NCI-H226 (cell line): ENCODE results near the gene CLUH.
"Not testable (repeated sequence)": the region's sequence is repeated elsewhere in the genome, so short reads cannot be mapped to it uniquely, and the experiment has no call there.

ENCODE experiments used
- DNase-seq: peaks from one replicate; pipeline ENCODE4 v3.0.0-alpha.2; 2015

CLUH gene

DNA sequence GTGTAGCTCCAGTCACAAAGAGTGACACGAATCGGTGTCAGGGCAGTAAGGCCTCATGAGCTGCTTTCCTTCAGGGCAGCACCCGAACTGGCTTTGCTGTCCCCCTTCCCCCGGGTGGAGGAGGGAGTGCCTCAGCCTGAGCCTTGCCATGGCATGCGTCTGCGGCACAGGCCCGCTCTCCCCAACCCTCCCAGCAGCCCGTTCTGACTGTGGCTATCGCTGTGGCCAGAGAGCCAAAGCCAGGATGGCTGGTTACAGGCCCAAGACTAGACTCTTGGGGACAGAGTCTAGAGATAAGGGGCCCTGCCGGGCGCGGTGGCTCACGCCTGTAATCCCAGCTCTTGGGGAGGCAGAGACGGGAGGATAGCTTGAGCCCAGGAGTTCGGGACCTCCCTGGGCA, 25.9 kb downstream of the CLUH start:
- no peak for DNase-seq

DNA sequence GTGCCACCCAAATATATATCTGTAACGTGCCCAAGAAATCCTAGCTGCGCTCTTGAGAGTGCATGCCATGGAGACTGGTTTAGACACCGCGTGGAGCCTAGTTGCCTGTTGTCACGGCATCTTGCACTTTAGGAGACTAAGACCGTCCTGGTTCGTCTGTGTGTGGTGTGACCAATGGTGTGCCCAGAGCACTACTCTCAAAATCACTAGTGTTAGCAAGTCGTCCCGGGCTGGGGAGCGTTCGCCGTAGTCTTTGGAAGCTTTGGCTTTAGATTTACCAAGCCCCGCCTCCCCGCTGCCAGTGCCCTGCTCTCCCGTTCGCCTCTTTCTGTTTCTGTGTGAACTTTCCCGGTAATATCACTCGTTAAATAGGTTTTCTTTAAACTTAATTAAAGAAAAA, 27.0 kb downstream of the CLUH start:
- DNase-seq, result no peak

- no peak for DNase-seq
Measured at GRCh38 chr17:2683912-2684311, 27.7 kb downstream of the CLUH start.

DNA sequence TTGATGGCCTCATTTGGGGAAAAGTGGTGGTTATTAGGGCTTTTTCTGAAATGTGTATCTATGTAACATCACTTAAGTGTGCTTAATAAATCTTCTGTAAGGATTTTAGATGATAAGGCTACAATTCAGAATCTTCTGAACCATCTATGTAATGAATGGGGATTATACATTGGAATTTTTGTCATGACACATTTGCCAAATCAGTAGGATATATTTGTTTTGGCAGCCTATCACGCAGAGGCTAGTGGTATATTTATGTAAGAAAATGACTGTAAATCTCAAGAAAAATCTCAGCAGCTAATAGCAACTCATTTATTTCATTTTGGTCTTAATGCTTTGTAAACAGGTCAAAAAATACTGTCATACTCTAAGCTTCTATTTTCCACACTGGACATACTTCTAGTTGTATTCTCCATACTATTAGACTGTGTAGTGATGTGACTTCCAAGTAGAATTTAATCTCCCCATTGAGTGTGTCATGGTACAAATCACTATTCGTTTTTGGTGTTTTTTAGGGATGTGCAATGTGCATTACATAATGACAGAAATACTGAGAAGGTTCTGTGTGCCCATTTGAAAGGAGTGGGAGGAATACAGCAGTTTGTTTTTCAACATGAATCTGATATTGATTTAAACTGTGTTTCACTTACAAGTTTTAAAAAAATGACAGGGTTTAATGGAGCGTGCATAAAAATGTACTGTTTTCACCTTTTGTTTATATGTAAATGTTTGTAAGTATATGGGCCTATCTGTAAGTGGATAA, 29.2 kb downstream of the CLUH start:
- no peak for DNase-seq

DNA sequence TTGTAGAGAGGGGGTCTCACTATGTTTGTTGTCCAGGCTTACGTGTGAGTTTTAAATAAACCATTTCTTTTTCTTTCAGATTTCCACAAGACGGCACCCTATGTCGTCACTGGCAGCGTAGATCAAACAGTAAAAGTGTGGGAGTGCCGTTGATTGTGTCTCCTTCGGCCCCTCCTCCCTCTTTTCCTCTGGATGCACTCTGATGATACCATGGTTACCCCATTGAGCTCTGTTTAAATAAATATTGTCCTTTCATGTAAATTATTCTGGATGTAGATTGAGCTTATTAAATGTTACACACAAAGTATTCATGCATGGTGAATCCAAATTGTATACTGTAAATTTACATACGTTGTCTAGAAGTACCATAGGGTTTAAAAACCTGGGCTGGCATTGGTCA, 29.9 kb downstream of the CLUH start:
- DNase-seq, result no peak

GRCh38 chr17:2680961-2681360, 30.6 kb downstream of the CLUH start:
- no peak for DNase-seq

DNA sequence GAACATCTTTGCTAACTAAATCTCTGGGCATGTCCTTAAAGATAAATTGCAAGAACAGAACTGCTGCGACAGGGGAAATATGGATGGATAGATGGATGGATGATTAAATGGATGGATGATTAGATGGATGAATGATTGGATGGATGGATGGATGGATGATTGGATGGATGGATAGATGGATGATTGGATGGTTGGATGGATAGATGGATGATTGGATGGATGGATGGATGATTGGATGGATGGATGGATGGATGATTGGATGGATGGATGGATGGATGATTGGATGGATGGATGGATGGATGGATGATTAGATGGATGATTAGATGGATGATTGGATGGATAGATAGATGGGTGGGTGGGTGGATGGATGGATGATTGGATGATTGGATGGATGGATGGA, 32.3 kb downstream of the CLUH start:
- not testable (repeated sequence) for DNase-seq

DNA sequence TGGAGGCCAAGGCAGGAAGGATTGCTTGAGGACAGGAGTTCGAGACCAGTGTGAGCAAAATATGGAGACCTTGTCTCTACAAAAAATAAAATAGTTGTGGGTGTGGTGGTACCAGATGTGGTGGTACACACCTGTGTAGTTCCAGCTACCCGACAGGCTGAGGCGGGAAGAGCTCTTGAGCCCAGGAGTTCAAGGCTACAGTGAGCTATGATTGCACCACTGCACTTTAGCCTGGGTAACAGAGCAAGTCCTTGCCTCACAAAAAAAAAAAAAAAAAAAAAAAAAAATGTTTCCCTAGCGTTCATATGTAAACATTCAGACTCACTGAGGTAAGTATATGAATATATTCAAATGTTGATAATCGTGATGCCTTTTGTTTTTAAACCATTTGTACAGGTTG, 39.5 kb downstream of the CLUH start:
- DNase-seq, result no peak

DNA sequence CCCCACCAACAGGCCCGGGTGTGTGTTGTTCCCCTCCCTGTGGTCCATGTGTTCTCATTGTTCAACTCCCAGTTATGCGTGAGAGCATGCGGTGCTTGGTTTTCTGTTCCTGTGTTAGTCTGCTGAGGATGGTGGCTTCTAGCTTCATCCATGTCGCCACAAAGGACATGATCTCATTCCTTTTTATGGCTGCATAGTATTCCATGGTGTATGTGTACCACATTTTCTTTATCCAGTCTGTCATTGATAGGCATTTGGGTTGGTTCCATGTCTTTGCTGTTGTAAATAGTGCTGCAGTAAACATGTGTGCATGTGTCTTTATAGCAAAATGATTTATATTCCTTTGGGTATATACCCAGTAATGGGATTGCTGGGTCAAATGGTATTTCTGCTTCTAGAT, 51.2 kb downstream of the CLUH start:
- DNase-seq, result not testable (repeated sequence)

DNA sequence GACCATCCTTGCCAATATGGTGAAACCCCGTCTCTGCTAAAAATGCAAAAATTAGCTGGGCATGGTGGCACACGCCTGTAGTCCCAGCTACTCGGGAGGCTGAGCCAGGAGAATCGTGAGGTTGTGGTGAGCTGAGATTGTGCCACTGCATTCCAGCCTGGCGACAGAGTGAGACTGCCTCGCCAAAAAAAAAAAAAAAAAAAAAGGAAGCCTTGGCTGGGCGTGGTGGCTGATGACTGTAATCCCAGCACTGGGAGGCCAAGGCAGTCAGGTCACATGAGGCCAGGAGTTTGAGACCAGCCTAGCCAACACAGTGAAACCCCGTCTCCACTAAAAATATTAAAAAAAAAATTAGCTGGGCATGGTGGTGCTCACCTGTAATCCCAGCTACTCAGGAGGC, 52.2 kb downstream of the CLUH start:
- peak; percentile 34 for DNase-seq

DNA sequence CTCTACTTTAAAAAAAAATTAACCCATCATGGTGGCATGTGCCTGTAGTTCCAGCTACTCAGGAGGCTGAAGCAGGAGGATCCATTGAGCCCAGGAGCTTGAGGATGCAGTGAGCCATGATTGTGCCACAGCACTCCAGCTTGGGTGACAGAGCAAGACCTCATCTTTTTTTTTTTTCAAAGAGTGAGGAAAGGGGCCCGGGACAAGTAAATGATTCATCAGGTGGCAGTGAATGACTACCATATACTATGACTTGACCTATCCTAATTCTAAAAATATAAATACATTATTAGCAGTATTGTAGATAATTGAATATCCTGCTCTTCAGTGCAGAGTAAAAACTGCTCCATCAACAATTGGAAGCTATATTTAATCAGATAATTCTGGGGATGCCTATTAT, 55.3 kb downstream of the CLUH start:
- no peak for DNase-seq

GRCh38 chr17:2655546-2655945, 56.0 kb downstream of the CLUH start:
- DNase-seq, result no peak

GRCh38 chr17:2652911-2653310, 58.7 kb downstream of the CLUH start:
- not testable (repeated sequence) for DNase-seq

GRCh38 chr17:2649191-2649590, 62.4 kb downstream of the CLUH start:
- DNase-seq, result no peak

- DNase-seq, result no peak
Measured at GRCh38 chr17:2647957-2648356, 63.6 kb downstream of the CLUH start.

DNA sequence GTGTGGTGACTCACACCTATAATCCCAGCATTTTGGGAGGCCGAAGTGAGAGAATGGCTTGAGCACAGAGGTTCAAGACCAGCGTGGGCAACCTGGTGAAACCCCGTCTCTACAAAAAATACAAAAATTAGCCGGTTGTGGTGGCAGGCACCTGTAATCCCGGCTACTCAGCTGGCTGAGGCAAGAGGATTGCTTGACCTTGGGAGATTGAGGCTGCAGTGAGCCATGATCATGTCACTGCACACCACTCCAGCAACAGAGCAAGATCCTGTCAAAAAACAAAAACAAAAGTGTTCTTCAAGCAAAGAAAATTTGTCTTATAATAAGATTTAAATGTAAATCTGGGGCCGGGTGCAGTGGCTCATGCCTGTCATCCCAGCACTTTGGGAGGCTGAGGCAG, 66.6 kb downstream of the CLUH start:
- no peak for DNase-seq
